Measurements from ENCODE around the gene FERD3L. TPM values are rescaled to one million over a fixed set of nuclear protein-coding genes. Genes with fewer than 3 reads are reported as not detected.

FERD3L gene
- total and polyA plus RNA-seq, 2 donors (not counting 3 experiments of a cell fraction or from before 2014, with no cell fraction given) = not detected

DNA sequence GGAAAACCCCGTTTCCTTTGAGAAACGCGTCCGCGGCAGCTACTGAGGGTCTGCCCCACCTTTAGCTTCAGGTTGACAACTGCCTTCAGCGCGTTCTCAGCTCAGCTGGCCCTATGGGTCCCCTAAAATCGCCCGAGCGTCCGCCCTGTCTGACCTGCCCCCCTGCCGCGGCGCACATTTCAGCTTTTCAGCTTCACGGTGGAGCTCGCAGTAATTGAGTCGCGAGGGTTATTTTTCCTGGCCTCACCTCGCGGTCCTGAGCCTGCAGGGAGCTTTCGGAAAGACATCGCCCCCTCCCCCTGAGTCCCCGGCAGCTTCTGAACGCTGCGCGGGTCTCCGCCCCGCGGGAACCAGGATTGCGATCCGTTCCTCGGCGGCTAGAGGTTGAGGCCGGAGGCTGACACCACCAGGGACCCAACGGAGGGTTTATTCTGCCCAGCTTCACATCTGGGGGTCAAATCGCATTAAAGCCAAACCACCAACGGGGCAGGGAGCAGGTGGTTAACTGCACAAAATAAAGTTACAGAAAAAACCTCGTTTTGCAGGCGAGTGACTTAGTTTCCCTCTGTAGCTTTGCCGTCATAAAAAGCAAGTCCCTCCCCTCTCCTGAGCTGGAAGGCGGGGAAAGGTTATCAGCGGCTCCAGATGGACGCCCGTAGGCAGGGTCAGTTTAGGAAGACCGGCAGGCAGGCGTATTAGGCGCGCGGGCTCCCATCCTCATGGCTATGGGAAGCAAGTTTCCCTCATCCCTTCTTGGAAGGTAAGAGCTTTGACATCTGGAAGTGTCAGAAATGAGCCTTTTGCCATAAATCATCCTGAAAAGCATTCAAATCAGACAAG, 38.8 kb downstream of the FERD3L start:
- FAIRE-seq = no peak
- H3K9ac ChIP-seq (replicated peaks; ENCODE audit: extremely low read depth, insufficient read depth, low read length) = no peak overlapping the region
- H3K27ac ChIP-seq (ENCODE audit: insufficient read depth, low read depth, low read length) = no peak overlapping the region
- H3K9me3 ChIP-seq (replicated peaks; ENCODE audit: control insufficient read depth, insufficient read depth, low read length) = no peaks in the 10 kb centered on the region
- dilution Hi-C loops (cut with MboI; ENCODE audit: extremely low pct_ligation_motif_present, low sequenced_read_pairs) (no loop called here), intact Hi-C loops (cut with micrococcal nuclease) (no loop called here)
- TF ChIP-seq FOS (IDR thresholded peaks at IDR 0.05; ENCODE audit: borderline replicate concordance, insufficient read depth, low read length) (no peak), EZH2 (IDR thresholded peaks at IDR 0.05; ENCODE audit: borderline replicate concordance, low read depth, low read length, severe bottlenecking) (peak; percentile 94)
- no peak overlapping the region for H3K4me2 ChIP-seq (ENCODE audit: insufficient read depth, low read length)
- POLR2A ChIA-PET = no interaction called here
- peaks cover 10% of the 10 kb centered on the region for H3K4me1 ChIP-seq (ENCODE audit: control insufficient read depth, extremely low read depth, insufficient read depth, low read length)
- H3K4me3 ChIP-seq (replicated peaks in 1 of 3; ENCODE audit: insufficient read depth in 1 of 3, low read depth in 1 of 3, low read length in 3 of 3) = no peak overlapping the region
- H3K36me3 ChIP-seq (ENCODE audit: control insufficient read depth in 2 of 2, extremely low read depth in 1 of 2, insufficient read depth in 2 of 2, low read length in 2 of 2) = no peaks in the 10 kb centered on the region
- H3K27me3 ChIP-seq (ENCODE audit: control insufficient read depth in 2 of 2, insufficient read depth in 2 of 2, low read length in 2 of 2) = peaks cover 77 to 95% of the 10 kb centered on the region in 2 experiments
- no peaks in the 10 kb centered on the region for H4K20me1 ChIP-seq (replicated peaks; ENCODE audit: control insufficient read depth, extremely low read depth, insufficient read depth, low read length)
- no peak for DNase-seq (ENCODE audit: low read depth, low spot score)
- no peaks in the 10 kb centered on the region for H3K9me1 ChIP-seq (replicated peaks; ENCODE audit: control insufficient read depth, extremely low read depth, insufficient read depth, low read length)
- no TSS peak for BruUV-seq (replicated peaks)
- H3K79me2 ChIP-seq (ENCODE audit: control insufficient read depth, insufficient read depth, low read length) = no peaks in the 10 kb centered on the region
- H2AFZ ChIP-seq (ENCODE audit: low read depth, low read length) = no peak overlapping the region
- CTCF ChIA-PET = interaction anchor here (1.1 kb wide), 1 partner anchor 16 kb away, joined by 6 read pairs; no protein-coding TSS in a partner anchor

DNA sequence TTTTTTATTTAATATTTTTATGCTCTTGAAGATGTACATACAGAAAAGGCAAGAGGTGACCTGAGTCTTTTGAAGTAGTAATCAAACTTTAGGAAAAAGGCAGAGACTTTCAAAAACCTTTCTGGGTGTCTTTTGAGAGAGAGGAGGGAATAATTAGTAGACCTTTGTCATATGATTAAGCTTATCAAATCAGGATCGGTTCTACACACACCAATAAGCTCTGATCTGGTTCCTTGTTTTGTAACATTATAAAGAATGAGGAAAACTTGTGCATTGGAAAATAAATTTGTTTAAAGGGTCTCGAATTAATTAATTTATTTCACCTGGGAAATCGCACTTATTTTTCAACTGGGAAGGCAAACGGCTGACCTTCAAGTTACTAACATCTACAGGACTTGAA, 39.7 kb downstream of the FERD3L start:
- Histone ChIP-seq H3K9me1 (replicated peaks; ENCODE audit: control insufficient read depth, extremely low read depth, insufficient read depth, low read length) (no peaks in the 10 kb centered on the region), H3K36me3 (ENCODE audit: control insufficient read depth in 2 of 2, extremely low read depth in 1 of 2, insufficient read depth in 2 of 2, low read length in 2 of 2) (no peaks in the 10 kb centered on the region), H3K4me1 (ENCODE audit: control insufficient read depth, extremely low read depth, insufficient read depth, low read length) (peaks cover 10% of the 10 kb centered on the region), H2AFZ (ENCODE audit: low read depth, low read length) (no peak overlapping the region), H3K4me3 (replicated peaks in 1 of 3; ENCODE audit: insufficient read depth in 1 of 3, low read depth in 1 of 3, low read length in 3 of 3) (no peak overlapping the region), H4K20me1 (replicated peaks; ENCODE audit: control insufficient read depth, extremely low read depth, insufficient read depth, low read length) (no peaks in the 10 kb centered on the region), H3K9ac (replicated peaks; ENCODE audit: extremely low read depth, insufficient read depth, low read length) (no peak overlapping the region), H3K4me2 (ENCODE audit: insufficient read depth, low read length) (no peak overlapping the region), H3K79me2 (ENCODE audit: control insufficient read depth, insufficient read depth, low read length) (no peaks in the 10 kb centered on the region), H3K27ac (ENCODE audit: insufficient read depth, low read depth, low read length) (no peak overlapping the region), H3K27me3 (ENCODE audit: control insufficient read depth in 2 of 2, insufficient read depth in 2 of 2, low read length in 2 of 2) (peaks cover 71 to 92% of the 10 kb centered on the region in 2 experiments), H3K9me3 (replicated peaks; ENCODE audit: control insufficient read depth, insufficient read depth, low read length) (no peaks in the 10 kb centered on the region)
- FAIRE-seq (peak; percentile 4), DNase-seq (ENCODE audit: low read depth, low spot score) (no peak)
- POLR2A ChIA-PET = no interaction called here
- intact Hi-C loops (cut with micrococcal nuclease) (no loop called here), dilution Hi-C loops (cut with MboI; ENCODE audit: extremely low pct_ligation_motif_present, low sequenced_read_pairs) (no loop called here)
- BruUV-seq (replicated peaks) = no TSS peak
- CTCF ChIA-PET = interaction anchor here (0.9 kb wide), 1 partner anchor 9 kb away, joined by 3 read pairs; no protein-coding TSS in a partner anchor
- TF ChIP-seq, protein P1, sequence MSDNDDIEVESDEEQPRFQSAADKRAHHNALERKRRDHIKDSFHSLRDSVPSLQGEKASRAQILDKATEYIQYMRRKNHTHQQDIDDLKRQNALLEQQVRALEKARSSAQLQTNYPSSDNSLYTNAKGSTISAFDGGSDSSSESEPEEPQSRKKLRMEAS (IDR thresholded peaks at IDR 0.05; ENCODE audit: insufficient read depth, insufficient read length) = no peak
- no peak for TF ChIP-seq EZH2 (IDR thresholded peaks at IDR 0.05; ENCODE audit: borderline replicate concordance, low read depth, low read length, severe bottlenecking)
- no peak for TF ChIP-seq POLR2AphosphoS5 (IDR thresholded peaks at IDR 0.05; ENCODE audit: insufficient read depth, low read depth, low read length)
- TF ChIP-seq GATA2 (IDR thresholded peaks at IDR 0.05; ENCODE audit: insufficient read depth, insufficient read length, low read depth, low read length) = no peak
- no peak for TF ChIP-seq CTCF (IDR thresholded peaks at IDR 0.05; ENCODE audit: extremely low read depth in 1 of 2, insufficient read depth in 1 of 2, low read depth in 1 of 2, low read length in 2 of 2)
- no peak for TF ChIP-seq FOS (IDR thresholded peaks at IDR 0.05; ENCODE audit: borderline replicate concordance, insufficient read depth, low read length)
- TF ChIP-seq JUN (IDR thresholded peaks at IDR 0.05; ENCODE audit: borderline replicate concordance, insufficient read depth, insufficient read length, low read depth) = no peak
- TF ChIP-seq POLR2A (IDR thresholded peaks at IDR 0.05; ENCODE audit: low read depth, low read length) = no peak
- no peak for TF ChIP-seq MYC (IDR thresholded peaks at IDR 0.05; ENCODE audit: low read depth, low read length)

Data from endothelial cell of umbilical vein (primary cell).